HG02588 (cell line): Measurements from ENCODE around the gene HHIPL2.
"Not testable (repeated sequence)": the region's sequence is repeated elsewhere in the genome, so short reads cannot be mapped to it uniquely, and the experiment has no call there.

Experiments used
- ATAC-seq: cut with Tn5 transposase; IDR thresholded peaks from one replicate; pipeline ENCODE4 v1.9.1; 2021; ENCODE audit warnings: mild to moderate bottlenecking, moderate library complexity; ENCODE audit not compliant: unreplicated experiment

HHIPL2 gene

DNA sequence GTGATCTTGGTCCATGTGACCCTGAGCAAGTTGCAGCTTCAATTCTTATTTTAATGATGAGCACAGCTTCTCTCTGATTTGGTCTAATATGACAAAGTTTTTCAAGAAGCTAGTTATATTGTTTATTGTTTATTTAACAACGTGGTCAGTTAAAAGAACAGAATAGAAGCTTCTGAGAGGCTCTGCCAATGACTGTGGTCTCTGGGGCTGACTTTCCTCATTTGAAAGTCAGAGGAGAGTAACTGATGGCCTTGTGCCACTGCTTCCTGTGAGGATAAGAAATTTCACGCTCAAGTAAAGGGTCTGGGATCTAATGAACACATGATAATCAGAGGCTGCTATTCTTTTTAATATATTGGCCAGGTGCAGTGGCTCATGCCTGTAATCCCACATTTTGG lies 7.3 kb downstream of the HHIPL2 start:
- ATAC-seq: no peak

GRCh38 chr1:222539951-222540597 lies 7.8 kb downstream of the HHIPL2 start:
- no peak for ATAC-seq

DNA sequence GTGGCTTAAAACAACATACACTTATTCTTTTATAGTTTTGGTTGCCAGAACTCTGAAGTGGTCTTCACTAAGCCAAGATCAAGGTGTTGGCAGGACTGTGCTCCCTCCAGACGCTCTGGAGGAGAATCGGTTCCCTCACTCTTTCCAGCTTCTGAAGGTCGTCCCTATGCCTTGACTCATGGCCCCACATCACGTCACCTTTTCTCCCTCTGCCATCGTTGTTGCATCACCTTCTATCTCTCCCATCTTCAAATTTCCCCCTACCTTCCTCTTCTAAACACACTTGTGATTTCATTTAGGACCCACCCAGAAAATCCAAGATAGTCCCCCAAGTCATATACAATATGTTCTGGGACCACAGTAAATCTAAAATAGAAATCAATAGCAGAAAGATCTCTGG lies 12.4 kb downstream of the HHIPL2 start:
- ATAC-seq: no peak

DNA sequence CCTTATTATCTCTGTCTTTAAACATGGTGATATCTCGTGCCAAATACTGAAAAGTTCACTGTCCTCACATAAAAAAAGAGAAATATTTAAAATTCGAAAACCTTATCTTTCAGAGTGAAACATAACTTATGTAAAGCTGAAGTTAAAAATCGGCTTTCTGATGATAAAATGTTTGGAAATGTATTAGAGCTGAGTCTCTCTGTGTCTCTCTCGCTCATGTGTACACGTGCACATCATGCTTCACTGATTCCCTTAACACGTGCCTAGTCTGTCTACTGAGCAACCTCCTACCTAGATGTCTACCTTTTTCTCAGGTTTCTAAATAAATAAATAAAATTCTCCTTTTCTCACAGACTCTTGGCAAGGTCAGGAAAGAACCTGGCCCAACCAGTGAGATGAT lies 17.1 kb downstream of the HHIPL2 start:
- no peak for ATAC-seq

DNA sequence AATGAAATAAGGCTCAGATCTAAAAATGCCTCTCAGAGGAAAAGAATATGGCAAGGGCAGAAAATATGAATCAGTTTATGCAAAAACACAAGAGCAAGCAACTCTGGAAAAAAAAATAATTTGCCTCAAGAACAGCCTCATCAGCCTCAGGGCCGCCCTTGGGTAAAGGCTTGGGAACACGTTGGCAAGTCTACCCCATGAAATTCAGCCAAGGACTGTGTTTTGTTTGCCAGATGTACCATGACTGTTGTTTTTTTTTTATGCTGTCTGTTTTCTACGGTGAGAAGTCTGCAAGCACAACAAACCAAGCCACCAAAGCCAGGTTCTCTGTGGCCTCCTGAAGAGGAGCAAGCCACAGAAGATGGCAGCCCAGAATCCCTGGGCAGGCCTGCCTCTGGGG lies 18.0 kb downstream of the HHIPL2 start:
- no peak for ATAC-seq

GRCh38 chr1:222529181-222529580 lies 18.7 kb downstream of the HHIPL2 start:
- no peak for ATAC-seq

DNA sequence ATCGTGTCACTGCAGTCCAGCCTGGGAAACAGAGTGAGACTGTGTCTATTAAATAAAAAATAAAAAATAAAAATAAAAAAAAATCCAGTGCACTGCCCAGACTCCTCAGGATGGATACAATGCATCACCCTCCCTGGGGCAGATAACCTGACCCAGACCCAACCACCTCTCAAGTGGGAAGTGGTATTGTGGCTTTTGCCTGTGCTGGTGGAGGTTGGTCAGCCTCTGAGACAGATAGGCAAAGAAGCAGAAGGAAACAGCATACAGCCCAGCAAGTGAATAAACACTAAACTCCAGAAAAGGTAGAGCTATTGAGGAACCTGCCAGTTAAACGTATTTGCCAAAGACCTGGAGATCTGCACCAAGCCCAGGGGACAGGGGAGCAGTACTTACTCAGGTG lies 22.0 kb downstream of the HHIPL2 start:
- no peak for ATAC-seq

DNA sequence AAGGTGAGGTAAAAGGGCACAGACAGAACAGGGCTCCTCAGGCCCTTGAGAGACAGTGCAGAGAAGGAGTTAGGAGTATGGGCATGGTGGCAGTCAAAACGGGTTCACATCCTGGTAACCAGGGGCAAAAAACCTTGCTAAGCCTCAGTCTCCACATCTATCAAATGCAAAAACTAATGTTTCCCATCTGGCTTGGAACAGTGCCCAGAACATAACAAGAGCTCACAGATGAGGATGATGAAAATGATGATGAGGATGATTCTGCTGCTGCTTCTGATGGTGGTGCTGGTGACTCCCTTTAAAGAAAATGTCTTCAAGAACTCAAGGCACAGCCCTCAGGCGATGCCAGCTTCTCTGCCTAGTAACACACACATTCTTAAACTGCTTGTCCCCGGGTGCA lies 24.1 kb downstream of the HHIPL2 start:
- no peak for ATAC-seq

DNA sequence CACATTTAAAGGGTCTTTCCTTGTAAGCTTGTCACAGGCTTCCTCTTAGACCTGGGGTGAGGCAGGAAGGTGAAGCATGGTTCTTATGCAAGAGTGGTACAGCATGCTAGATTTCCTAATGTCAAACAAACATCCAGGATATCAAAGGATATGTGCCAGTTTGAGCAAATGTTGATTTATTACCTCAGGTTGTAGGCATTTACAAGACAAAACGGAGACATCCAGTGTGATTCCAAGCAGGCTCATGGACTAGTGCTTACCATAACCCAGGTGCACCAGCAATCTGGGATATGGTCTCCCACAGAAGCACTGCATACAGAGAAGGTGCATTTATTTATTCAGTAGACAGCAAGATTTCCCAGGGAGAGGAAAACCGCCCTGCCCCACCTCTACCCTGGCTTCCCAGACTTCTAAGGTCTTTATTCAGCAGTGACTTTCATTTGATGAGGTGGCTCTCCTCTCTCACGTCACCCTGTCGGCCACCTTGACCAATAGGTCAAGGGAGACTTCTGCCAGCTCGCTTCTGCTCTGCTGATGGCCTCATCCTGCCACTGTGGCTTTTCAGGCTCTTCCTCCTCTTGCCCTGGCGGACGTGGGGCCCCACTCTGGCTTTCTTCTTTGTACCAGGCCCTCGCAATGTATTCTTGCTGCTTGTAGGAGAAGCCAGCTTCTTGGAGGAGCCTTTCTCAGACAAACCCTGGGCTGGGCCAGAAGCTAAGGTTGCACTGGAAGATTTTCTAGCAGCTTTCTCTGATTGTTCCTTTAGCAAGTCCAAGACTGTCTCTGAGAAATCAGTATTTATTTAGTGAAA lies 25.6 kb downstream of the HHIPL2 start:
- ATAC-seq: no peak

GRCh38 chr1:222521299-222522104 lies 26.4 kb downstream of the HHIPL2 start:
- no peak for ATAC-seq

- not testable (repeated sequence) for ATAC-seq
Observed at GRCh38 chr1:222489496-222489895, 58.4 kb downstream of the HHIPL2 start.

DNA sequence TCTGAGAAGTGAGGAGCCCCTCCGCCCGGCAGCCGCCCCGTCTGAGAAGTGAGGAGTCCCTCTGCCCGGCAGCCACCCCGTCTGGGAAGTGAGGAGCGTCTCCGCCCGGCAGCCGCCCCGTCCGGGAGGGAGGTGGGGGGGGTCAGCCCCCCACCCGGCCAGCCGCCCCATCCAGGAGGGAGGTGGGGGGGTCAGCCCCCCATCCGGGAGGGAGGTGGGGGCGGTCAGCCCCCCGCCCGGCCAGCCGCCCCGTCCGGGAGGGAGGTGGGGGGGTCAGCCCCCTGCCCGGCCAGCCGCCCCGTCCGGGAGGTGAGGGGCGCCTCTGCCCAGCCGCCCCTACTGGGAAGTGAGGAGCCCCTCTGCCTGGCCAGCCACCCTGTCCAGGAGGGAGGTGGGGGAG lies 60.1 kb downstream of the HHIPL2 start:
- not testable (repeated sequence) for ATAC-seq

DNA sequence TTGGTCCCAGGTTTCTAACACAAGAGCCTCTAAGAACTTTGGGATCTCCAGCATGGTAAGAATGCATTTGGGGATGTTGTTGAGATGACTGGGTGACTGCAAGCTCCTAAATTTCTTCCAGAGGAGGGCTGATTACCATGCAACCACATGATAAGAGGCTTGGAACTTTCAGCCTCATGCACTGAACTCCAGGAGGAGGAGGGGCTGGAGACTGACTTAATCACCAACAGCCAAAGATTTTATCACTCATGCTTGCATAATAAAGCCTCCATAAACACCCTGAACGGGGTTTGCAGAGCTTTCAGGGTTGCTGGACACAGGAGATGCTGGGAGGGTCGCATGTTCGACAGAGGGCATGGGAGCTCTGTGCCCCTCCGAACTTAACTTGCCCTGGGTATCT lies 63.9 kb downstream of the HHIPL2 start:
- ATAC-seq: not testable (repeated sequence)

GRCh38 chr1:222479567-222479966 lies 68.3 kb downstream of the HHIPL2 start:
- not testable (repeated sequence) for ATAC-seq

- not testable (repeated sequence) for ATAC-seq
Observed at GRCh38 chr1:222476436-222476835, 71.5 kb downstream of the HHIPL2 start.

- ATAC-seq: not testable (repeated sequence)
Observed at GRCh38 chr1:222473717-222474116, 74.2 kb downstream of the HHIPL2 start.

- ATAC-seq: not testable (repeated sequence)
Observed at GRCh38 chr1:222472776-222473540, 74.9 kb downstream of the HHIPL2 start.
